Large intestine (tissue), 3 donors: ENCODE data around the gene MYOF. TPM values are rescaled to one million over a fixed set of nuclear protein-coding genes. Genes with fewer than 3 reads are reported as not detected.
"Not testable (repeated sequence)": the region's sequence is repeated elsewhere in the genome, so short reads cannot be mapped to it uniquely, and the experiment has no call there.

ENCODE experiments used
- DNase-seq, 2 donors: peaks; one replicate each; pipeline versions ENCODE4 v3.0.0 to v3.0.0-alpha.2; 2013
- H3K27ac ChIP-seq: one replicate; pipeline ENCODE4 v1.5.1; 2013; ENCODE audit warnings: low read length
- H3K27me3 ChIP-seq: 2 replicates; pipeline ENCODE4 v1.6.1; 2013; ENCODE audit warnings: low read length; ENCODE audit not compliant: control insufficient read depth, insufficient read depth
- H3K36me3 ChIP-seq: 2 replicates; pipeline ENCODE4 v1.6.1; 2013; ENCODE audit warnings: low read length; ENCODE audit not compliant: control insufficient read depth, insufficient read depth
- H3K4me1 ChIP-seq: one replicate; pipeline ENCODE4 v1.6.1; 2013; ENCODE audit warnings: low read length; ENCODE audit not compliant: control insufficient read depth, insufficient read depth
- H3K4me3 ChIP-seq: one replicate; pipeline ENCODE4 v1.5.1; 2013; ENCODE audit warnings: low read length
- H3K9me3 ChIP-seq: one replicate; pipeline ENCODE4 v1.6.1; 2013; ENCODE audit warnings: mild to moderate bottlenecking, low read depth, low read length, moderate library complexity; ENCODE audit not compliant: control insufficient read depth
- WGBS: methylation state at CpG from one replicate; pipeline ENCODE4 v1.1.5; 2013; ENCODE audit warnings: low lambda C conversion rate; ENCODE audit not compliant: insufficient coverage; 5-methylcytosine and 5-hydroxymethylcytosine counted together
- polyA plus RNA-seq: library from polyadenylated mRNA; unstranded; fragments of 120-200 nt; gene quantifications from one replicate; pipeline ENCODE4 v1.2.1, GENCODE V29; 2013

The MYOF gene
- polyA plus RNA-seq, 1 donor, result 31.6 TPM

GRCh38 chr10:93333278-93333978 lies 148.7 kb downstream of the MYOF start:
- H3K27me3 ChIP-seq, result no peaks in the 10 kb centered on the region
- WGBS, result no CpG with 5 or more reads among the region's 15 CpGs
- peaks cover 42% of the 10 kb centered on the region for H3K36me3 ChIP-seq
- no peak overlapping the region for H3K27ac ChIP-seq
- no peak overlapping the region for H3K4me3 ChIP-seq
- H3K4me1 ChIP-seq, result peaks cover 3% of the 10 kb centered on the region
- peaks cover 3% of the 10 kb centered on the region for H3K9me3 ChIP-seq
- no peak for DNase-seq

DNA sequence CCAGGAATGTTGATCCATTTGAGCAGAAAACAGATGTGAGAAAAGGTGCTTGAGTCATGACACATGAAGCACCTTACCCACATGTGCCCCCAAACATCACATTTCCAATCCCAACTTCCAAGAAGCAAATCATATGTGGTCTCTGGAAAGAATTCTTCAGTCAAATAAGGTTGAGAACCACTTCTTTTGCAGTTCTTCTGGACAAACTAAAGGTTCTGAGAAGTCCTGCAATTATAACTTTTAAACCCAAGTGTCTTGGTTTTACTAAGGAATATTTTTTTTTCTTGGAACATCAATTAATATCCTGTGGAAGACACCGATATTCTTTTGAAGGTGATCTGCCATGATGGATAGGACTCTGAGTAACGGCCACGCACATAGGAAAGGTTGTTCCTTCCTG lies 151.3 kb downstream of the MYOF start:
- WGBS, result no CpG with 5 or more reads among the region's 3 CpGs
- H3K9me3 ChIP-seq, result peaks cover 3% of the 10 kb centered on the region
- H3K4me3 ChIP-seq, result no peak overlapping the region
- H3K4me1 ChIP-seq, result no peaks in the 10 kb centered on the region
- no peak overlapping the region for H3K27ac ChIP-seq
- DNase-seq, result no peak
- no peaks in the 10 kb centered on the region for H3K27me3 ChIP-seq
- peaks cover 45% of the 10 kb centered on the region for H3K36me3 ChIP-seq

GRCh38 chr10:93319896-93320295 lies 162.2 kb downstream of the MYOF start:
- DNase-seq, result no peak

GRCh38 chr10:93319096-93319495 lies 163.0 kb downstream of the MYOF start:
- DNase-seq, result no peak
- H3K27me3 ChIP-seq, result no peaks in the 10 kb centered on the region
- no peaks in the 10 kb centered on the region for H3K9me3 ChIP-seq
- no CpG with 5 or more reads among the region's 4 CpGs for WGBS
- H3K4me1 ChIP-seq, result no peaks in the 10 kb centered on the region
- no peak overlapping the region for H3K4me3 ChIP-seq
- peaks cover 34% of the 10 kb centered on the region for H3K36me3 ChIP-seq
- H3K27ac ChIP-seq, result no peak overlapping the region

More at GRCh38 chr10:93319896-93320295, 162.2 kb downstream of the MYOF start:
- no peaks in the 10 kb centered on the region for H3K27me3 ChIP-seq
- H3K27ac ChIP-seq, result no peak overlapping the region
- 60% methylated on average over 2 of the region's 6 CpGs for WGBS
- H3K36me3 ChIP-seq, result peaks cover 33% of the 10 kb centered on the region
- H3K4me1 ChIP-seq, result no peaks in the 10 kb centered on the region
- H3K4me3 ChIP-seq, result no peak overlapping the region
- no peaks in the 10 kb centered on the region for H3K9me3 ChIP-seq

DNA sequence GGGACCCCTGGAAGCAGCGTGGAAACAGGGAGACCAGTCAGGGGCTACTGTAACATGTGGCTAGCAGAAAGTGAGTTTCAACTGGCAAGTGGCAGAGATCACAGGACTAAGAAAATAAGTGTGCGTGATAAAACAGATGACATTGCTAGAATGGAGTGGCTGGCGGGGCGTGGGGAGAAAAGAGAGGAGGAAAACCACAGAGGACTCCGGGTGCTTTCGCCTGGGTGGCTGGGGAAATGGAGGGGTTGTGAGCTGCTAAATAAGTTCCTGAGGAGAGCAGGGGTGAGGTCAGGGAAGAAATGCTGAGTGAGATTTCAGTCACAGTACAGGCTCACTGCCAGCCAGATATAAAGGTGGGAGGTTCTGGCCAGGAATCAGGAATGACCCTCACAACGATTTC lies 166.9 kb downstream of the MYOF start:
- Histone ChIP-seq H3K36me3 (peaks cover 43% of the 10 kb centered on the region), H3K27ac (no peak overlapping the region), H3K27me3 (no peaks in the 10 kb centered on the region), H3K4me1 (no peaks in the 10 kb centered on the region), H3K9me3 (no peaks in the 10 kb centered on the region), H3K4me3 (no peak overlapping the region)
- no CpG with 5 or more reads among the region's 7 CpGs for WGBS
- DNase-seq, result no peak

GRCh38 chr10:93314656-93315055 lies 167.5 kb downstream of the MYOF start:
- peaks cover 49% of the 10 kb centered on the region for H3K36me3 ChIP-seq

GRCh38 chr10:93313798-93314197 lies 168.3 kb downstream of the MYOF start:
- H3K27ac ChIP-seq, result no peak overlapping the region

More at GRCh38 chr10:93314656-93315055, 167.5 kb downstream of the MYOF start:
- not testable (repeated sequence) for DNase-seq, H3K4me1 ChIP-seq, H3K27ac ChIP-seq, H3K4me3 ChIP-seq, H3K27me3 ChIP-seq, H3K9me3 ChIP-seq
- WGBS, result no CpG with 5 or more reads among the region's 3 CpGs

GRCh38 chr10:93309062-93309461 lies 173.1 kb downstream of the MYOF start:
- no peak overlapping the region for H3K27ac ChIP-seq
- peaks cover 28% of the 10 kb centered on the region for H3K36me3 ChIP-seq
- DNase-seq, result no peak
- H3K4me3 ChIP-seq, result no peak overlapping the region
- H3K4me1 ChIP-seq, result no peaks in the 10 kb centered on the region
- H3K9me3 ChIP-seq, result no peaks in the 10 kb centered on the region
- no peaks in the 10 kb centered on the region for H3K27me3 ChIP-seq
- no CpG with 5 or more reads among the region's 5 CpGs for WGBS

More at GRCh38 chr10:93313798-93314197, 168.3 kb downstream of the MYOF start:
- Histone ChIP-seq H3K4me1 (no peaks in the 10 kb centered on the region), H3K36me3 (peaks cover 49% of the 10 kb centered on the region), H3K27me3 (no peaks in the 10 kb centered on the region), H3K4me3 (no peak overlapping the region), H3K9me3 (no peaks in the 10 kb centered on the region)
- DNase-seq, result no peak
- WGBS, result no CpG with 5 or more reads among the region's 7 CpGs

- H3K4me1 ChIP-seq, result no peaks in the 10 kb centered on the region
- no peak overlapping the region for H3K27ac ChIP-seq
- peaks cover 2% of the 10 kb centered on the region for H3K27me3 ChIP-seq
- no peak for DNase-seq
- no CpG with 5 or more reads among the region's 3 CpGs for WGBS
- H3K36me3 ChIP-seq, result peaks cover 12% of the 10 kb centered on the region
- H3K4me3 ChIP-seq, result no peak overlapping the region
- H3K9me3 ChIP-seq, result no peaks in the 10 kb centered on the region
Observed at GRCh38 chr10:93305122-93305521, 177.0 kb downstream of the MYOF start.

GRCh38 chr10:93300981-93301380 lies 181.2 kb downstream of the MYOF start:
- Histone ChIP-seq H3K27ac (no peak overlapping the region), H3K4me3 (no peak overlapping the region), H3K36me3 (no peaks in the 10 kb centered on the region), H3K4me1 (no peaks in the 10 kb centered on the region), H3K9me3 (no peaks in the 10 kb centered on the region), H3K27me3 (peaks cover 13% of the 10 kb centered on the region)
- WGBS, result no CpG with 5 or more reads among the region's 5 CpGs
- no peak for DNase-seq
